ENCODE results near the gene BMERB1.

- TF ChIP-seq, protein P1, sequence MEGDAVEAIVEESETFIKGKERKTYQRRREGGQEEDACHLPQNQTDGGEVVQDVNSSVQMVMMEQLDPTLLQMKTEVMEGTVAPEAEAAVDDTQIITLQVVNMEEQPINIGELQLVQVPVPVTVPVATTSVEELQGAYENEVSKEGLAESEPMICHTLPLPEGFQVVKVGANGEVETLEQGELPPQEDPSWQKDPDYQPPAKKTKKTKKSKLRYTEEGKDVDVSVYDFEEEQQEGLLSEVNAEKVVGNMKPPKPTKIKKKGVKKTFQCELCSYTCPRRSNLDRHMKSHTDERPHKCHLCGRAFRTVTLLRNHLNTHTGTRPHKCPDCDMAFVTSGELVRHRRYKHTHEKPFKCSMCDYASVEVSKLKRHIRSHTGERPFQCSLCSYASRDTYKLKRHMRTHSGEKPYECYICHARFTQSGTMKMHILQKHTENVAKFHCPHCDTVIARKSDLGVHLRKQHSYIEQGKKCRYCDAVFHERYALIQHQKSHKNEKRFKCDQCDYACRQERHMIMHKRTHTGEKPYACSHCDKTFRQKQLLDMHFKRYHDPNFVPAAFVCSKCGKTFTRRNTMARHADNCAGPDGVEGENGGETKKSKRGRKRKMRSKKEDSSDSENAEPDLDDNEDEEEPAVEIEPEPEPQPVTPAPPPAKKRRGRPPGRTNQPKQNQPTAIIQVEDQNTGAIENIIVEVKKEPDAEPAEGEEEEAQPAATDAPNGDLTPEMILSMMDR (IDR thresholded peaks at IDR 0.05) = no peak
- TF ChIP-seq KAT7 (CRISPR knock-in tag; IDR thresholded peaks at IDR 0.05; ENCODE audit: borderline replicate concordance) (no peak), CREM (CRISPR knock-in tag; IDR thresholded peaks at IDR 0.05) (no peak), ZMAT4 (CRISPR knock-in tag; IDR thresholded peaks at IDR 0.05) (no peak), CREB1 (CRISPR knock-in tag; IDR thresholded peaks at IDR 0.05) (no peak)
These were observed 59.2 kb downstream of the BMERB1 start for GRCh38 chr16:15493466-15494180.
